ENCODE data around the gene PLCB4.

Gene PLCB4

GRCh38 chr20:9270831-9271230 is 201.9 kb downstream of the PLCB4 start:
- DNase-seq (ENCODE audit: low spot score) = no peak

- DNase-seq (ENCODE audit: low spot score) = no peak
Measured at GRCh38 chr20:9276966-9277468, 208.1 kb downstream of the PLCB4 start.

DNA sequence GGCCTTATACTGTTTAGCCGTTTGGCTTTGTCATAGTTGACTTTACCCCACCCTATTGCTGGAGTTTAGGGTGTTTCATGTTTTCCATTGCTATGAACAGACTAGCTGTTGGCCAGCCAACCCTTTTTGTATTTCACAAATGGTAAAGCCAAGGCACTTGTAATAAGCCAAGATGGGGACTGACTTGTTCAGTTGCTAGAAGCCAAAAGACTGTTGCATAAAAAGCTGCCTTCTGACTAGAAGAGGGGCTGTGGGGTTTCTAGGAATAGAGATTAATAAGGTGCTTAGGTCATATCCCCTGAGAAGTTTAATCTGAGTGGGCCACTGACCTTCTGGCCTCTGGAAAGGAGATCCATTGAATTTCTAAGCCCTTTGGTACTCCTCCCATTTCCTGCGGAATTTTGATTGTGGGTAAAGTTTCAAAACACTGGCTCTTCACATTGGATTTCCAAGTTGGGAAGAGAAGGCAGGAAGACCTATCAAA is 211.1 kb downstream of the PLCB4 start:
- no peak for DNase-seq (ENCODE audit: low spot score)

GRCh38 chr20:9280666-9281065 is 211.8 kb downstream of the PLCB4 start:
- DNase-seq (ENCODE audit: low spot score) = no peak

DNA sequence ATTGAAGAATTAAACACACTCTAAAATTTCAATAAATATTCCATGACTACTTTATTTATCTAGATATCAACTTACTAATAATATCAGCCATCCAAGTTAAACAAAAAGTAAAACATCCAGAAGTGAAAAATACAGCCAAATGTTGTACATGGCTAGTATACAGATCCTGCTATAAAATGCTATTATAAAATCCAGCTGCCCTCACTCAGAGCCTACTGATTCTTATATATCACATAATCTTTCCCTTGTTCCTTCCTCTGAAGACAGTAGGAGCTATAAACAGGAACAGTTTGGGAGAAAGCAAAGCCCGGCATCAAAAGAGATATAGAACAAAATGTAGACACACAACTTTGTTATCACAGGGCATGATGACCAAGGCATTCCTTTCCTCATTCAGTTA is 212.9 kb downstream of the PLCB4 start:
- DNase-seq (ENCODE audit: low spot score) = no peak

GRCh38 chr20:9285617-9286016 is 216.7 kb downstream of the PLCB4 start:
- no peak for DNase-seq (ENCODE audit: low spot score)

DNA sequence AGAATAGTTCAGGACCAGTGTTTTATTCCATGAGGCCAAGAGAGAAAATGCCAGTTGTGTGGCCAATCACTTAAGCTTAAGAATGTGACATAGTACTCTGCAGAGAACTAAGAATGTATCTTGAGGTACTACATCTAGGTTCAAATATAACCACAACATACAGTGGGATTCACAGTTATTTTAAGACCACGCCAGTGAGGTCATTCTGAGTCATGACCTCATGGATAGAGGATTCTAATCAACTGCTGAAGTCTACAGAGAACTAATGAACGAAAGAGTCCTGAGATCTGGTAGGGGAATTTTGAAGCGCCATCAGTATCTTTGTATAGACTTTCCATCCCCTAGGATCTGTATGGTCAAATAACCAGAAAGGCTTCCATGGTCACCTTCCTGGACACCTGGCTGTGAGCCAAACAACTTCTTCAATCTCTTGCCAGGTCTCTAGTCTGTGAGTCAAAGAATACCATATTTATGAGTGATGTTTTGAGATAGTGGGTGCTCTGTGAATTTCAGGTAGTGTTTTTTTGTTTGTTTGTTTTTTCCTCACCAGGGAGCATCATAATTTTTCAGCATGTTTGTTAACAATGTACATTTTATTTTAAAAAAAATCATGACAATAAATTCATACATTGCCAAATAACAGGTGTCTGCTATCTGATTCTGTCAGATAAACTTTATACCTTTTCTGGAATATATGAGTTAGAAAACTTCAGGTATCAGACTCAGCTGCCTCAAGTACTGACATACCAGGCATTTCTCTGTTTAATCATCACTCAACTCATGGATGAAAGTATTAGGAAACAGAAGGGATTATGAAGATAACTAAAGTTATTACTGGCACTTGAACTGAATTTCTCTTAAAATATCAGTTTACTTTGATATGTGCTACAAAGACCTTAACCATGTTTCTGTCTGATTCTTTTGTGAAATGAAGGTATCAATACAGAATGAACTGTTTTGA is 217.9 kb downstream of the PLCB4 start:
- DNase-seq (ENCODE audit: low spot score) = no peak

DNA sequence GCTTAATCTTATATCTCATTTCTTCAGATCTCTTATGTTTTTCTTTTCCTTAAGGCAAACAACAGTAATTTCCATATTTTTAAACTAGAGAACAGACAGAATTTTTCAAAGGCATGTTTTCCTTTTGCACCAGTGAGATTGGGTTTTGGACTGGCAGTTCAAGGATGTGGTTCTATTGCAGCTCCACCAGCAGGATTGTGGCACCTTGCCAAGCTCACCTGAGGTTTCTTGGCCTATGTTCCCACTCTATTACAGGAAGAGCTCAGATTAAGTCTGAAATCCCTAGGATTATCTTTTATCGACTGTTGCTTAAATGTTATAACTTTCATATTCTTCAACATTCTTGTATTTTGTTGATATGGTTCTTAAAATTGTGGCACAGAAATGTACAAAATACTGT is 218.9 kb downstream of the PLCB4 start:
- no peak for DNase-seq (ENCODE audit: low spot score)

DNA sequence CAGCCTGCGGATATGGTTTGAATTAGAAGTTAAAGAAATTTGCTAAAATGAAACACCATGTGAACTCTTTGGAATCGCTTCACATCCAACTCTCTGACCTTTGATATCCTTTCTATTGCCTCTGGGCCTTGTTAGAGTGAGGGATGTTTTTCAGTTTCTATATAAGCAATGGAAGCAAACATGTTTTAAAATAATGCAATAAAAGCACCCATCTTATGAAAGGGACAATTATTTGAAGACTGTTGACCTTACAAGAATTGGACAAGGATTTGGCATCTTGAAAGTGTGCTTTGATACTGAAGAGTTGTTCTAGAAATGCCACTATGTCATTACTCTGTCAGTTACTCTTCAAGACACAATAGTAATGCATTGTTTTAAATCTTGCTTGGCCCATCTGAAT is 221.4 kb downstream of the PLCB4 start:
- DNase-seq (ENCODE audit: low spot score) = no peak

DNA sequence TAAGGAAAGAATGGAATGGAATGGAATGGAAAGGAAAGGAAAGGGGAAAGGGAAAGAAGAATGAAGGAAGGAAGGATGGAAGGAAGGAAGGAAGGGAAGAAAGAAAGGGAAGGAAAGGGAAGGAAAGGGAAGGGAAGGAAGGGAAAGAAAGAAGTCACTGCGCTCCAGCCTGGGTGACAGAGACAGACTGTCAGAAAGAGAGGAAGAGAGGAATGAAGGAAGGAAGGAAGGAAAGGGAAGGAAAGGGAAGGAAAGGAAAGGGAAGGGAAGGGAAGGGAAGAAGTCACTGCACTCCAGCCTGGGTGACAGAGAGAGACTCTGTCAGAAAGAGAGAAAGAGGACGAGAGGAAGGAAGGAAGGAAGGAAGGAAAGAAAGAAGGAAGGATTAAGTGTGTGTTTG is 224.3 kb downstream of the PLCB4 start:
- DNase-seq (ENCODE audit: low spot score) = no peak

DNA sequence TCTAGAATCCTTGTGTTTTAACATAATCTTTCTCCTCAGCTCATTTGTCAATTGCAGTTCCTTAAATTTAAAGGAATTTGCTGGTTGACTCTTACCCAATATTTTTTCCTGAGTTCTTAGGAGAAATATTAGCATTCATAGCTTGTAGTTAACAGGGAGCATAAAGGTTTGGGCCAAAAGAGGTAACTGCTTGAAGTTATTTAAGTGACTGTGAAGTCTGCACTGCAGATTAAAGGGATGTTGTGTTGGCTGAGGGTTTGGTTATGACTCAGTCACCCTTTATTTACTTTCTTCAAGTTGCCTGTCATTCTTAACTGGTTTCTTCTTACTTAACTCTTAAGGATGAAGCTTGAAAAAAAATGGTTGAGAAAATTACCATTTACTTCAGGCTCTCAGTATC is 225.2 kb downstream of the PLCB4 start:
- DNase-seq (ENCODE audit: low spot score) = no peak

- DNase-seq (ENCODE audit: low spot score) = no peak
Measured at GRCh38 chr20:9298906-9299305, 230.0 kb downstream of the PLCB4 start.

- no peak for DNase-seq (ENCODE audit: low spot score)
Measured at GRCh38 chr20:9300080-9300479, 231.2 kb downstream of the PLCB4 start.

DNA sequence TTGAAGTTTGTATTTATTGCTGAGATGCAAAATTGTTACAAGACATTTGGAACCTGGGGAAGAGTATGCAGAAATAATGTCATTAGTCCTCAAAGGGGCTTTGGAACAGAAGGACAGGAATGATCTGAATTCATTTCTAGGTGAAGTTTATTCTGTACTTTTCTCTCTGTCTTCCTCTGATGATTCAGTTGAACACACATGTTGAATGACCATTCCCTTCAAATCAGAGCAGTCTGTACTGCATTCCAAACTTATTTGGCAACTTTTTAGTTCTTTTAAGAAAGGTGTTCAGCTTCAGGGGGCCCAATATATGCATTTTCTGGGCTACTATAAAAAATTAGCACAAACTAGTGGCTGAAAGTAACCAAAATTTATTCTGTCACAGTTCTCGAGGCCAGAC is 231.6 kb downstream of the PLCB4 start:
- DNase-seq (ENCODE audit: low spot score) = no peak

DNA sequence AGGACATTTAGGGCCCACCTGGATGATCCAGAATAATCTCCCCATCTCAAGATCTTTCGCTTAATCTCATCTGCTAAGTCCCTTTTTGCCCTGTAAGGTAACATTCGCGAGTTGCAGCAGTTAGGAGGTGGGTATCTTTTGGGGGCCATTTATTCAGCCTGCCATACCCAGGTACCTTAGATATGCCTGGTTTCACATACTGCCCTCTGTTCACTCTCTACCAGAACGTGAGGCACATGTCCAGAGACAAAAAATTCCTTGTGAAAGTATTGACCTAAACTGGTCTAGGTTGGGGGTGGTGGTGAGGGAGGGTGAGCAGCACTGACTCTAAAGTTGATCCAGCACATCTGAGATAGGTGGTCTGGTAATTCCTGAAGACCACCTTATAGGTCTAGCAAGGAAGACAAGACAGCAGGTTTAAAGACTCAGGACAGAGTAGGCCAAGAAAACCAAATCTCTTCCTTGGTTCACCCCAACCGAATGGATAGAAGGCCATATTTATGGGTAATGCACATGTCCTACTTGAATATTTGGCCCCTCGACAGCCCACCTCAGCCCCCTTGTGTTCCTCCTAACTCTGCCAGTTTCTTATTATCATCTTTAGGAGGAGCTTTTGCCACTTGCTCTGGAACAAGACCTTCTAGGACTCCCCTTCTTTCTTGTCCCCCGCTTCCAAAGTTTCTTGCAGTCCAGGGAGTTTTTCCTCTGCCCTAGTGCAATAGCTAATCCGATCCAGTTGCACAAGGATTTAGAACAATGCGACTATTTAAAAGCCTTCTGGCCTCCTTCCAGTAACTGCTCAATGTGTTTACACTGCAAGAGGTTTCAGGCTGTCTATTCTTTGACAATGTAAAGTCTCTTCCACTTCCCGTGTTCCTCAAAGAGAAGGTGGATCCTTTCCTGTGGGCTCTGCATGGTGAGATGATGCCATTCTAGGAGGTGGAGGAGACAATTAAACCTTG is 232.5 kb downstream of the PLCB4 start:
- DNase-seq (ENCODE audit: low spot score) = no peak

DNA sequence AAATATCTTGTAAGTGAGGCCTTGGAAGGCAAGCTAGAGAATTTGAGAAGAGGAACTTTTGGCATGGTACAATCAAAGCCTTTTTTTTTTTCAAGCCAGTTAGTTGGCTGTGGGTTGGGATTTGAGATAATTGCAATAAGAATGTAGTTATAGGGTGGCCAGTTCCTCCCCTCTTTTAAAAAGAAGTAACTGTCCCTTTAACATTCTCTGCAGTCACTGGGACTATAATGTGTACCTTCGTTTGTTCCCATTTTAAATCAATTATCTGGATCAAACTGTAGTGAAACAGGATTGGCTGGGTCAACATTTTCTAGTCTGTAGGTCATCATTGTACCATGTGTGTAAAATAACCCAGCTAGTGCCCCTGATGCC is 233.2 kb downstream of the PLCB4 start:
- no peak for DNase-seq (ENCODE audit: low spot score)

GRCh38 chr20:9306521-9306920 is 237.6 kb downstream of the PLCB4 start:
- peak; percentile 22 for DNase-seq (ENCODE audit: low spot score)

DNA sequence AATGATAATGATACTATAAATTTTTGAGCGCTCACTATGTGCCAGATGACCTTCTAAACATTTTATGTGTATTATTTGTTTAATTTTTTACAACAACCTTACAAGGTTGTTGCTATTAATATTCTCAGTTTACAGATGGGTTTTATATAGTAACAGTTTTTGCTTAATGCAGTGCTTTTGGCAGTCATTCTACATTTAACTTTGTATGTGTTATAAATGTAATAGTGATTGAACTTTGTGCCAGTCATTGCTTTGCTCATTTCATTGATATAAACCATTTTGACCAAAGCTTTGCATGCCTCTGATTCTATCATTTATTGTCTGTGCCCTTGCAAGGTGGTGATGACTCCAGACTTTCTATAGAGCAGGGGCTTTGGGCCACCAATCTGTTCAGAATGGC is 239.2 kb downstream of the PLCB4 start:
- no peak for DNase-seq (ENCODE audit: low spot score)

DNA sequence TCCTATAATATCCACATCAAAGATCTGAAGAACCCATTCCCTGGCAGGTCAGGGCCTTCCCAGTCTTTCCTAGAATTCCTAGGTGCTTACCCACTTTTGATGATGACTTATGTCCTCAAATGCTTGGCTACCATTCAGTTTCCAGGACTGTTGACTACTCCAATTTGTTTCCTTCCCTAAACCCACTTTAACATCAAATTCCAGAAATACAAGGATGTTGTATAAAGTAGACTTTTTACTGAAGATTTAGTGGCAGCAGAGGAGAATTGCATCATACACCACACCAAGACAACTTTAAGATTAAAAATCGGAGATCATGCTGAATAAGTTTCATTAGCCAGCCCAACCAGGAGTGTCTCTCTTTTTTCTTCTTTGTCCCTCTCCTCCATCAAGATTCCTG is 242.2 kb downstream of the PLCB4 start:
- no peak for DNase-seq (ENCODE audit: low spot score)

- DNase-seq (ENCODE audit: low spot score) = no peak
Measured at GRCh38 chr20:9319687-9320384, 250.9 kb downstream of the PLCB4 start.

- DNase-seq (ENCODE audit: low spot score) = no peak
Measured at GRCh38 chr20:9321007-9321406, 252.1 kb downstream of the PLCB4 start.

- no peak for DNase-seq (ENCODE audit: low spot score)
Measured at GRCh38 chr20:9322661-9323060, 253.8 kb downstream of the PLCB4 start.
